Brain microvascular endothelial cell (primary cell): Measurements from ENCODE around the gene SNX24.

Experiments used
- DNase-seq: peaks from one replicate; pipeline ENCODE4 v3.0.0-alpha.2; 2020
- H3K27ac ChIP-seq: fragments of 250-450 bp; sonication (Bioruptor Pico); 2 replicates; pipeline ENCODE4 v1.5.1; 2020; ENCODE audit warnings: mild to moderate bottlenecking, moderate library complexity
- H3K27me3 ChIP-seq: fragments of 250-450 bp; sonication (Bioruptor Pico); replicated peaks from 2 replicates; pipeline ENCODE4 v1.5.1; 2020; ENCODE audit warnings: mild to moderate bottlenecking
- H3K36me3 ChIP-seq: fragments of 250-450 bp; sonication (Bioruptor Pico); replicated peaks from 2 replicates; pipeline ENCODE4 v1.5.1; 2020; ENCODE audit warnings: mild to moderate bottlenecking
- H3K4me3 ChIP-seq: 2 replicates; pipeline ENCODE4 v1.5.1; 2011; ENCODE audit warnings: low read depth, mild to moderate bottlenecking, control low read depth, low read length, moderate library complexity
- in situ Hi-C: cut with HindIII; loops from 2 replicates; pipeline ENCODE4 v1.10.0; 2017; ENCODE audit warnings: low sequenced_read_pairs, low pct_ligation_motif_present
- TF ChIP-seq, protein P1 (sequence below): IDR thresholded peaks from 2 replicates; pipeline ENCODE4 v1.5.1; 2011; ENCODE audit warnings: low read depth, mild to moderate bottlenecking, moderate library complexity, low read length, control low read depth, inconsistent platforms; ENCODE audit errors: missing control alignments

The SNX24 gene

DNA sequence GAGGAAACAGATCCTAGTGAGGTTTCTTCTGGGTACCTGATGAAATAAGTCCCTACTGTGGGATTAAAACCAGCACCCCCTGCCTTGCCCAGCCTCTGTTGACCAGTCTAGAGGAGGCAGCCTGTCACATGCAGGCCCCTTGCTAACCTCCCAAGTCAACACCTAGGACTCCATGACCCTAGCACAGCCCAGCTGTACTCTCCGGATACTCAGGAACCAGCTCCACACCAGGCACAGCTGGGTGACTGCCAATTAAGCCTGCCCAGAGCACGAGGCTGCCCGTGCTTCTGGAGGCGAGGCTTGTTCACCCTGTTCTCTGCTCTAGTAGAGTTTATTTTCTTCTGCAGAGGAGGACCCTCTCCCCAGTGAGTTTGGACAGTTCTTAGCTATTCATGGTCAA lies 92.5 kb downstream of the SNX24 start:
- no peak overlapping the region for H3K4me3 ChIP-seq
- DNase-seq: no peak
- no peaks in the 10 kb centered on the region for H3K27me3 ChIP-seq
- H3K36me3 ChIP-seq: no peaks in the 10 kb centered on the region
- no peak overlapping the region for H3K27ac ChIP-seq
- in situ Hi-C loops: no loop called here
- TF ChIP-seq, protein P1, sequence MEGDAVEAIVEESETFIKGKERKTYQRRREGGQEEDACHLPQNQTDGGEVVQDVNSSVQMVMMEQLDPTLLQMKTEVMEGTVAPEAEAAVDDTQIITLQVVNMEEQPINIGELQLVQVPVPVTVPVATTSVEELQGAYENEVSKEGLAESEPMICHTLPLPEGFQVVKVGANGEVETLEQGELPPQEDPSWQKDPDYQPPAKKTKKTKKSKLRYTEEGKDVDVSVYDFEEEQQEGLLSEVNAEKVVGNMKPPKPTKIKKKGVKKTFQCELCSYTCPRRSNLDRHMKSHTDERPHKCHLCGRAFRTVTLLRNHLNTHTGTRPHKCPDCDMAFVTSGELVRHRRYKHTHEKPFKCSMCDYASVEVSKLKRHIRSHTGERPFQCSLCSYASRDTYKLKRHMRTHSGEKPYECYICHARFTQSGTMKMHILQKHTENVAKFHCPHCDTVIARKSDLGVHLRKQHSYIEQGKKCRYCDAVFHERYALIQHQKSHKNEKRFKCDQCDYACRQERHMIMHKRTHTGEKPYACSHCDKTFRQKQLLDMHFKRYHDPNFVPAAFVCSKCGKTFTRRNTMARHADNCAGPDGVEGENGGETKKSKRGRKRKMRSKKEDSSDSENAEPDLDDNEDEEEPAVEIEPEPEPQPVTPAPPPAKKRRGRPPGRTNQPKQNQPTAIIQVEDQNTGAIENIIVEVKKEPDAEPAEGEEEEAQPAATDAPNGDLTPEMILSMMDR: no peak

- H3K36me3 ChIP-seq: no peaks in the 10 kb centered on the region
- TF ChIP-seq, protein P1: no peak
- H3K27ac ChIP-seq: no peak overlapping the region
- no peak for DNase-seq
- H3K27me3 ChIP-seq: no peaks in the 10 kb centered on the region
- H3K4me3 ChIP-seq: no peak overlapping the region
- in situ Hi-C loops: no loop called here
Measured at GRCh38 chr5:122940890-122941289, 95.5 kb downstream of the SNX24 start.

DNA sequence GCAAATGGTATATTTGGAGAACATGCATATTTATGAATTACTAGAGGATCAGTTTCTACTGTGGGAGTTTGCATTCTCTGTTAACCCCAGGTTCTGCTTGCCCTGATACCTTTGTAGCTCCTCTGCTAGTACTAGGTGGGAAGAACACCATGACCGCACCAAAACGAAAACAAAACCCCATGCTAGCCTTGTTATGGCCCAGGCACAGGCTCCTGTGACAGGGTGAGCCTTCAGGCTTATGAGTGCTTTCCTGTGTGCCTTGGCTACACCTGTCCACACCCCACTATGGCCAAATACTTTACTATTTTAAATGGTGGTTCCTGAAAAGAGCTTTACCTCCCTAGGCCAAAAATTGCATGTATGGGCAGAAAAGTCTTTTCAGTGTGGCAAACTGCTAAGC lies 96.3 kb downstream of the SNX24 start:
- DNase-seq: no peak
- Histone ChIP-seq H3K27ac (no peak overlapping the region), H3K4me3 (no peak overlapping the region), H3K36me3 (no peaks in the 10 kb centered on the region), H3K27me3 (no peaks in the 10 kb centered on the region)
- in situ Hi-C loops: no loop called here
- TF ChIP-seq, protein P1: no peak

- Histone ChIP-seq H3K4me3 (no peak overlapping the region), H3K27me3 (no peaks in the 10 kb centered on the region), H3K27ac (no peak overlapping the region), H3K36me3 (no peaks in the 10 kb centered on the region)
- in situ Hi-C loops: no loop called here
- peak; percentile 43 for DNase-seq
- TF ChIP-seq, protein P1: no peak
Measured at GRCh38 chr5:122942164-122942914, 96.9 kb downstream of the SNX24 start.

GRCh38 chr5:122943050-122943698 lies 97.8 kb downstream of the SNX24 start:
- Histone ChIP-seq H3K36me3 (no peaks in the 10 kb centered on the region), H3K27me3 (no peaks in the 10 kb centered on the region), H3K27ac (no peak overlapping the region), H3K4me3 (no peak overlapping the region)
- no peak for DNase-seq
- in situ Hi-C loops: no loop called here
- TF ChIP-seq, protein P1: no peak
